Breast epithelium (tissue), 4 donors: ENCODE data around the gene PROZ. TPM values are rescaled to one million over a fixed set of nuclear protein-coding genes. Genes with fewer than 3 reads are reported as not detected.

Experiments
- DNase-seq, 2 donors: peaks; one replicate each; pipeline ENCODE4 v3.0.0-alpha.2; 2019; ENCODE audit warnings: low spot score in 2 of 2
- H3K27ac ChIP-seq, 2 donors: fragments of 200-600 bp; sonication (generic) in 1 of 2; one replicate each; pipeline ENCODE4 v1.5.1; 2016 to 2019; ENCODE audit warnings: mild to moderate bottlenecking in 1 of 2
- H3K27me3 ChIP-seq, 2 donors: fragments of 200-600 bp; sonication (generic) in 1 of 2; one replicate each; pipeline versions ENCODE4 v1.5.1 to v1.6.0; 2017 to 2019; ENCODE audit warnings: control low read depth in 1 of 2, mild to moderate bottlenecking in 1 of 2
- H3K36me3 ChIP-seq: fragments of 200-600 bp; one replicate; pipeline ENCODE4 v1.5.1; 2019
- H3K4me1 ChIP-seq, 2 donors: fragments of 200-600 bp; sonication (generic); one replicate each; pipeline ENCODE4 v1.5.1; 2016 to 2019; ENCODE audit warnings: control low read depth in 1 of 2
- H3K4me3 ChIP-seq, 3 donors: fragments of 200-600 bp; sonication (generic); 1 replicate in 2 of 3; 2 replicates in 1 of 3; pipeline ENCODE4 v1.5.1; 2016 to 2019; ENCODE audit warnings: mild to moderate bottlenecking in 3 of 3, moderate library complexity in 2 of 3
- H3K9me3 ChIP-seq, 2 donors: fragments of 200-600 bp; sonication (generic) in 1 of 2; one replicate each; pipeline ENCODE4 v1.5.1; 2016 to 2019; ENCODE audit warnings: control low read depth in 1 of 2
- CTCF ChIP-seq, 3 donors: fragments of 450-650 bp; IDR thresholded peaks; one replicate each; pipeline ENCODE4 v1.5.1; 2016 to 2017; ENCODE audit warnings: antibody characterized with exemption in 3 of 3, mild to moderate bottlenecking in 3 of 3, moderate library complexity in 3 of 3
- POLR2A ChIP-seq: fragments of 450-650 bp; IDR thresholded peaks from one replicate; pipeline ENCODE4 v1.6.1; 2016; ENCODE audit warnings: antibody characterized with exemption, mild to moderate bottlenecking, moderate library complexity
- POLR2AphosphoS5 ChIP-seq, 3 donors: sonication (generic); formaldehyde crosslinking; IDR thresholded peaks; one replicate each; pipeline ENCODE4 v1.6.1; 2017; ENCODE audit warnings: antibody characterized with exemption in 3 of 3
- intact Hi-C: fragments of 100-400 bp; cut with DNase I; formaldehyde crosslinking; loops from one replicate; pipeline ENCODE4 v1.15.1; 2023; ENCODE audit warnings: low total_unique reads
- total RNA-seq, 3 donors: library from RNA; depleted of rRNA; stranded (reverse); fragments of >200 nt; gene quantifications; one replicate each; pipeline ENCODE4 v1.1.0, GENCODE V29; 2016

The PROZ gene
- total RNA-seq, 3 donors from 2014 or later, result not detected

- Histone ChIP-seq H3K27ac (no peak overlapping the region), H3K36me3 (no peaks in the 10 kb centered on the region), H3K4me3 (no peak overlapping the region), H3K4me1 (no peaks in the 10 kb centered on the region), H3K9me3 (no peaks in the 10 kb centered on the region), H3K27me3 (no peaks in the 10 kb centered on the region)
- DNase-seq, result no peak
- TF ChIP-seq CTCF (IDR thresholded peaks at IDR 0.05), result no peak
- TF ChIP-seq POLR2A, result no peak
- no peak for TF ChIP-seq POLR2AphosphoS5 (IDR thresholded peaks at IDR 0.05)
- intact Hi-C loops, result no loop called here
These were observed 34.5 kb downstream of the PROZ start for GRCh38 chr13:113192902-113193301.

- intact Hi-C loops, result no loop called here
- no peak overlapping the region for H3K4me3 ChIP-seq
- H3K36me3 ChIP-seq, result no peaks in the 10 kb centered on the region
- no peaks in the 10 kb centered on the region for H3K27me3 ChIP-seq
- no peaks in the 10 kb centered on the region for H3K4me1 ChIP-seq
- H3K9me3 ChIP-seq, result no peaks in the 10 kb centered on the region
- H3K27ac ChIP-seq, result peak overlapping the region; percentile 10 to 41
- DNase-seq, result no peak
- TF ChIP-seq POLR2A (no peak), POLR2AphosphoS5 (IDR thresholded peaks at IDR 0.05) (no peak), CTCF (IDR thresholded peaks at IDR 0.05) (no peak)
These were observed 36.9 kb downstream of the PROZ start for GRCh38 chr13:113195360-113195759.

GRCh38 chr13:113196970-113197737, 38.7 kb downstream of the PROZ start:
- no peak overlapping the region for H3K4me3 ChIP-seq
- H3K27ac ChIP-seq, result no peak overlapping the region
- intact Hi-C loops, result no loop called here
- no peaks in the 10 kb centered on the region for H3K9me3 ChIP-seq
- TF ChIP-seq CTCF (IDR thresholded peaks at IDR 0.05) (no peak), POLR2AphosphoS5 (IDR thresholded peaks at IDR 0.05) (no peak), POLR2A (no peak)
- H3K27me3 ChIP-seq, result no peaks in the 10 kb centered on the region
- H3K36me3 ChIP-seq, result no peaks in the 10 kb centered on the region
- no peak for DNase-seq
- H3K4me1 ChIP-seq, result no peaks in the 10 kb centered on the region

GRCh38 chr13:113201815-113202214, 43.4 kb downstream of the PROZ start:
- Histone ChIP-seq H3K27ac (no peak overlapping the region), H3K4me3 (no peak overlapping the region), H3K4me1 (peaks cover 0 to 3% of the 10 kb centered on the region in 2 donors), H3K36me3 (no peaks in the 10 kb centered on the region), H3K9me3 (no peaks in the 10 kb centered on the region), H3K27me3 (no peaks in the 10 kb centered on the region)
- intact Hi-C loops, result no loop called here
- no peak for DNase-seq
- TF ChIP-seq POLR2AphosphoS5 (IDR thresholded peaks at IDR 0.05) (no peak), POLR2A (no peak), CTCF (IDR thresholded peaks at IDR 0.05) (no peak)

GRCh38 chr13:113202912-113203311, 44.5 kb downstream of the PROZ start:
- no peak overlapping the region for H3K27ac ChIP-seq
- intact Hi-C loops, result no loop called here

More at GRCh38 chr13:113202912-113203311, 44.5 kb downstream of the PROZ start:
- no peaks in the 10 kb centered on the region for H3K9me3 ChIP-seq
- no peaks in the 10 kb centered on the region for H3K27me3 ChIP-seq
- TF ChIP-seq CTCF (IDR thresholded peaks at IDR 0.05) (no peak), POLR2A (no peak), POLR2AphosphoS5 (IDR thresholded peaks at IDR 0.05) (no peak)
- H3K4me1 ChIP-seq, result peaks cover 0 to 11% of the 10 kb centered on the region in 2 donors
- no peak for DNase-seq
- H3K36me3 ChIP-seq, result no peaks in the 10 kb centered on the region
- H3K4me3 ChIP-seq, result no peak overlapping the region
